22Rv1 (cell line): ENCODE results near the gene CD101.

ENCODE experiments used
- CTCF ChIP-seq: fragments of 450-650 bp; IDR thresholded peaks from 2 replicates; pipeline ENCODE4 v1.5.1; 2017; ENCODE audit warnings: mild to moderate bottlenecking
- ZFX ChIP-seq: fragments of 450-650 bp; IDR thresholded peaks from 2 replicates; pipeline ENCODE4 v1.6.1; 2017; ENCODE audit warnings: antibody characterized with exemption, borderline replicate concordance

DNA sequence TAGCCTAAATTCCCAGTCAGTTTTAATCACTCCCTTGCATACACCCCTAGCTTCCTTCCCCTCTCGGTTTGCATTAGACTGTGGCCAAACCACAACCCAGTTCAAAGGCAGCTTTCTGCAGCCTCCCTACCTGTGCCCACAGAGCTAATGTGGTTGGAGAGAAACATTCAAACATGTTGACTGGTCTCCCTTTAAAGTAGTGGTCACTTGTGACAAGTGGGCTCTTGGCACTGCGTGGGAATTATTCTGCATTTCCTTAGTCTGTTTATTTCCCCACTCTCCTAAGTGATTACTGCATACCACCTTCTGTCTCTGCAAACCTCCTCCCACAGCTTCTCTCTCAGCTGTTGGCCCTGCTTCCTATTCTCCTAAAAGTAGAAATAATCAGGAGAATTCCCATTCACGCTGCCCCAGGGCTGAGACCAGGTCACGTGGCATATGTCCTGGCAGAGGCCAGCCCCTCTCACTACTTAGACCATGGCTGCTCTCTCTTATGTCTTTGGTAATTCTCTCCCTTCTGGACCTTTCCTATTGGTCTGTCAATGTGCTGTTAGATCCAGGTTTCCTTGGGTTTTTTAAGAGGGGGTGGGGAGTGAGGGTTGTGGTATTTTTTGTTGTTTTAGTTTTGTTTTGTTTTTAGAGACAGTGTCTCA lies 38.4 kb upstream of the CD101 start:
- no peak for TF ChIP-seq CTCF
- TF ChIP-seq ZFX, result no peak
